HepG2 (cell line): ENCODE results near the gene FBXW8. TPM values are rescaled to one million over a fixed set of nuclear protein-coding genes. Genes with fewer than 3 reads are reported as not detected.

ENCODE experiments used
- AHR ChIP-seq: IDR thresholded peaks from 2 replicates; pipeline ENCODE4 v1.6.1; 2018; ENCODE audit warnings: missing genetic modification reagents, missing compliant biosample characterization
- BRCA1 ChIP-seq: sonication (generic); formaldehyde crosslinking; IDR thresholded peaks from 2 replicates; pipeline ENCODE4 v1.4.0; 2020; ENCODE audit warnings: missing genetic modification reagents
- CREBL2 ChIP-seq: sonication (generic); formaldehyde crosslinking; IDR thresholded peaks from 2 replicates; pipeline ENCODE4 v1.8.1; 2023; ENCODE audit warnings: missing genetic modification reagents, mild to moderate bottlenecking, borderline replicate concordance
- ELF1 ChIP-seq: sonication (generic); formaldehyde crosslinking; IDR thresholded peaks from 2 replicates; pipeline ENCODE4 v1.4.0; 2020; ENCODE audit warnings: missing genetic modification reagents
- FOXO1 ChIP-seq: sonication (generic); formaldehyde crosslinking; IDR thresholded peaks from 2 replicates; pipeline ENCODE4 v1.4.0; 2020; ENCODE audit warnings: missing genetic modification reagents
- GRHL1 ChIP-seq: sonication (generic); formaldehyde crosslinking; conservative IDR thresholded peaks from 2 replicates; pipeline ENCODE4 v1.8.0; 2022; ENCODE audit warnings: missing genetic modification reagents
- HNRNPL ChIP-seq: fragments of 200-400 bp; formaldehyde crosslinking; IDR thresholded peaks from 2 replicates; pipeline ENCODE4 v1.6.1; 2017; ENCODE audit warnings: mild to moderate bottlenecking, low read depth, low read length
- JDP2 ChIP-seq: sonication (generic); formaldehyde crosslinking; IDR thresholded peaks from 2 replicates; pipeline ENCODE4 v1.8.1; 2022; ENCODE audit warnings: missing genetic modification reagents, borderline replicate concordance
- JUN ChIP-seq: sonication (generic); formaldehyde crosslinking; IDR thresholded peaks from 2 replicates; pipeline ENCODE4 v1.4.0; 2020; ENCODE audit warnings: mild to moderate bottlenecking, missing genetic modification reagents
- NFKB2 ChIP-seq: sonication (generic); formaldehyde crosslinking; IDR thresholded peaks from 2 replicates; pipeline ENCODE4 v1.4.0; 2020; ENCODE audit warnings: missing genetic modification reagents, borderline replicate concordance
- NR2C2 ChIP-seq: sonication (generic); formaldehyde crosslinking; IDR thresholded peaks from 2 replicates; pipeline ENCODE4 v1.4.0; 2020; ENCODE audit warnings: missing genetic modification reagents, mild to moderate bottlenecking, moderate library complexity, borderline replicate concordance
- PAWR ChIP-seq: sonication (generic); formaldehyde crosslinking; IDR thresholded peaks from 2 replicates; pipeline ENCODE4 v1.4.0; 2020; ENCODE audit warnings: missing genetic modification reagents, mild to moderate bottlenecking, borderline replicate concordance
- POLR2AphosphoS2 ChIP-seq: IDR thresholded peaks from 2 replicates; pipeline ENCODE4 v1.6.1; 2011; ENCODE audit warnings: low read depth, low read length, improper control_type of control experiment
- POLR2G ChIP-seq: fragments of 200-400 bp; formaldehyde crosslinking; IDR thresholded peaks from 2 replicates; pipeline ENCODE4 v1.6.1; 2018; ENCODE audit warnings: mild to moderate bottlenecking, low read depth, low read length, moderate library complexity
- TOE1 ChIP-seq: sonication (generic); formaldehyde crosslinking; IDR thresholded peaks from 2 replicates; pipeline ENCODE4 v1.4.0; 2020; ENCODE audit warnings: mild to moderate bottlenecking, missing genetic modification reagents
- XRCC5 ChIP-seq: fragments of 200-400 bp; formaldehyde crosslinking; optimal IDR thresholded peaks from 2 replicates; pipeline ENCODE3; 2017; ENCODE audit warnings: mild to moderate bottlenecking, low read length
- ZBTB2 ChIP-seq: sonication (generic); formaldehyde crosslinking; IDR thresholded peaks from 2 replicates; pipeline ENCODE4 v1.8.0; 2022; ENCODE audit warnings: low read depth, missing genetic modification reagents
- ZNF547 ChIP-seq: sonication (generic); formaldehyde crosslinking; IDR thresholded peaks from 2 replicates; pipeline ENCODE4 v1.5.1; 2020; ENCODE audit warnings: mild to moderate bottlenecking, missing genetic modification reagents
- ZNF552 ChIP-seq: sonication (generic); formaldehyde crosslinking; IDR thresholded peaks from 2 replicates; pipeline ENCODE4 v1.9.0; 2022; ENCODE audit warnings: missing genetic modification reagents, mild to moderate bottlenecking, borderline replicate concordance
- ZSCAN22 ChIP-seq: sonication (generic); formaldehyde crosslinking; IDR thresholded peaks from 2 replicates; pipeline ENCODE4 v1.4.0; 2020; ENCODE audit warnings: mild to moderate bottlenecking, missing genetic modification reagents
- polyA plus RNA-seq, 8 experiments: library from polyadenylated mRNA; depleted of rRNA in 3 of 8; stranded (reverse) in 7 of 8; unstranded in 1 of 8; fragments of >200 nt; fragmentation: Illumina TruSeq in 4 of 8; extraction: Trizol in 4 of 8; gene quantifications; 2 replicates each; pipeline versions ENCODE4 v1.2.1 to v1.2.3, GENCODE V29; 2011 to 2016; ENCODE audit warnings: low read depth in 4 of 8, missing spikeins in 1 of 8, mixed read lengths in 1 of 8; ENCODE audit not compliant: insufficient read depth in 1 of 8
- total RNA-seq, 5 experiments: library from RNA; depleted of rRNA; stranded (reverse); fragments of >200 nt; fragmentation: Illumina TruSeq; extraction: Trizol; gene quantifications; 2 replicates each; pipeline ENCODE4 v1.2.3, GENCODE V29; 2016; ENCODE audit warnings: low read depth in 1 of 5
- TF ChIP-seq, protein P1 (sequence below): sonication (generic); formaldehyde crosslinking; IDR thresholded peaks from 2 replicates; pipeline ENCODE4 v1.8.0; 2022; ENCODE audit warnings: mild to moderate bottlenecking, missing genetic modification reagents; ENCODE audit not compliant: insufficient replicate concordance
- TF ChIP-seq, protein P2 (sequence below): sonication (generic); formaldehyde crosslinking; IDR thresholded peaks from 2 replicates; pipeline ENCODE4 v1.5.0; 2020; ENCODE audit warnings: mild to moderate bottlenecking, missing genetic modification reagents

FBXW8 gene
- total and polyA plus RNA-seq, 2 of the 13 experiments (the other 11 are each of a cell fraction or from before 2014, with no cell fraction given), result 5.1 to 5.9 TPM

GRCh38 chr12:116910645-116911451 lies at the start of gene FBXW8 (continued):
- TF ChIP-seq ZBTB2, result peak; percentile 85
- TF ChIP-seq ZNF547 (CRISPR knock-in tag), result peak; percentile 76; the same call in 1 of the 2 replicates
- no peak for TF ChIP-seq BRCA1 (CRISPR knock-in tag)
- peak; percentile 85 for TF ChIP-seq POLR2G
- TF ChIP-seq ZNF552, result peak; percentile 76; the same call in 1 of the 2 replicates
- no peak for TF ChIP-seq HNRNPL
- TF ChIP-seq AHR (CRISPR knock-in tag), result peak; percentile 46; the same call in 1 of the 2 replicates
- no peak for TF ChIP-seq GRHL1 (CRISPR knock-in tag)
- TF ChIP-seq JUN (CRISPR knock-in tag), result no peak
- no peak for TF ChIP-seq JDP2 (CRISPR knock-in tag)
- TF ChIP-seq ELF1 (CRISPR knock-in tag), result 0 out of 2 replicates have a peak, but pooled peaks have one; percentile 46
- TF ChIP-seq XRCC5, result peak; percentile 77
- TF ChIP-seq, protein P1, sequence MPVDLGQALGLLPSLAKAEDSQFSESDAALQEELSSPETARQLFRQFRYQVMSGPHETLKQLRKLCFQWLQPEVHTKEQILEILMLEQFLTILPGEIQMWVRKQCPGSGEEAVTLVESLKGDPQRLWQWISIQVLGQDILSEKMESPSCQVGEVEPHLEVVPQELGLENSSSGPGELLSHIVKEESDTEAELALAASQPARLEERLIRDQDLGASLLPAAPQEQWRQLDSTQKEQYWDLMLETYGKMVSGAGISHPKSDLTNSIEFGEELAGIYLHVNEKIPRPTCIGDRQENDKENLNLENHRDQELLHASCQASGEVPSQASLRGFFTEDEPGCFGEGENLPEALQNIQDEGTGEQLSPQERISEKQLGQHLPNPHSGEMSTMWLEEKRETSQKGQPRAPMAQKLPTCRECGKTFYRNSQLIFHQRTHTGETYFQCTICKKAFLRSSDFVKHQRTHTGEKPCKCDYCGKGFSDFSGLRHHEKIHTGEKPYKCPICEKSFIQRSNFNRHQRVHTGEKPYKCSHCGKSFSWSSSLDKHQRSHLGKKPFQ, result peak; percentile 36
- TF ChIP-seq CREBL2 (CRISPR knock-in tag), result no peak
- peak; percentile 78; the same call in 1 of the 2 replicates for TF ChIP-seq NFKB2 (CRISPR knock-in tag)
- TF ChIP-seq, protein P2, sequence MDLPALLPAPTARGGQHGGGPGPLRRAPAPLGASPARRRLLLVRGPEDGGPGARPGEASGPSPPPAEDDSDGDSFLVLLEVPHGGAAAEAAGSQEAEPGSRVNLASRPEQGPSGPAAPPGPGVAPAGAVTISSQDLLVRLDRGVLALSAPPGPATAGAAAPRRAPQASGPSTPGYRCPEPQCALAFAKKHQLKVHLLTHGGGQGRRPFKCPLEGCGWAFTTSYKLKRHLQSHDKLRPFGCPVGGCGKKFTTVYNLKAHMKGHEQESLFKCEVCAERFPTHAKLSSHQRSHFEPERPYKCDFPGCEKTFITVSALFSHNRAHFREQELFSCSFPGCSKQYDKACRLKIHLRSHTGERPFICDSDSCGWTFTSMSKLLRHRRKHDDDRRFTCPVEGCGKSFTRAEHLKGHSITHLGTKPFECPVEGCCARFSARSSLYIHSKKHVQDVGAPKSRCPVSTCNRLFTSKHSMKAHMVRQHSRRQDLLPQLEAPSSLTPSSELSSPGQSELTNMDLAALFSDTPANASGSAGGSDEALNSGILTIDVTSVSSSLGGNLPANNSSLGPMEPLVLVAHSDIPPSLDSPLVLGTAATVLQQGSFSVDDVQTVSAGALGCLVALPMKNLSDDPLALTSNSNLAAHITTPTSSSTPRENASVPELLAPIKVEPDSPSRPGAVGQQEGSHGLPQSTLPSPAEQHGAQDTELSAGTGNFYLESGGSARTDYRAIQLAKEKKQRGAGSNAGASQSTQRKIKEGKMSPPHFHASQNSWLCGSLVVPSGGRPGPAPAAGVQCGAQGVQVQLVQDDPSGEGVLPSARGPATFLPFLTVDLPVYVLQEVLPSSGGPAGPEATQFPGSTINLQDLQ (CRISPR knock-in tag), result no peak
- peak; percentile 32; the same call in 1 of the 2 replicates for TF ChIP-seq ZSCAN22 (CRISPR knock-in tag)
- TF ChIP-seq PAWR (CRISPR knock-in tag), result no peak
- peak; percentile 55 for TF ChIP-seq NR2C2 (CRISPR knock-in tag)
- TF ChIP-seq FOXO1, result peak; percentile 40
- TF ChIP-seq TOE1, result no peak
- TF ChIP-seq POLR2AphosphoS2, result no peak
